Stimulated activated CD4-positive, alpha-beta T cell treated with anti-CD3 and anti-CD28 coated beads, Interleukin-2, amount 100 ng/mL, for 24 hours (primary cell): Measurements from ENCODE around the gene CSF1.
A peak's percentile ranks its signal among the peaks of the same experiment; 100 is the strongest.
"Not testable (repeated sequence)": the region's sequence is repeated elsewhere in the genome, so short reads cannot be mapped to it uniquely, and the experiment has no call there.

Experiments used
- DNase-seq, 2 donors: peaks; one replicate each; pipeline ENCODE4 v3.0.0-alpha.2; 2020

Gene CSF1, protein sequence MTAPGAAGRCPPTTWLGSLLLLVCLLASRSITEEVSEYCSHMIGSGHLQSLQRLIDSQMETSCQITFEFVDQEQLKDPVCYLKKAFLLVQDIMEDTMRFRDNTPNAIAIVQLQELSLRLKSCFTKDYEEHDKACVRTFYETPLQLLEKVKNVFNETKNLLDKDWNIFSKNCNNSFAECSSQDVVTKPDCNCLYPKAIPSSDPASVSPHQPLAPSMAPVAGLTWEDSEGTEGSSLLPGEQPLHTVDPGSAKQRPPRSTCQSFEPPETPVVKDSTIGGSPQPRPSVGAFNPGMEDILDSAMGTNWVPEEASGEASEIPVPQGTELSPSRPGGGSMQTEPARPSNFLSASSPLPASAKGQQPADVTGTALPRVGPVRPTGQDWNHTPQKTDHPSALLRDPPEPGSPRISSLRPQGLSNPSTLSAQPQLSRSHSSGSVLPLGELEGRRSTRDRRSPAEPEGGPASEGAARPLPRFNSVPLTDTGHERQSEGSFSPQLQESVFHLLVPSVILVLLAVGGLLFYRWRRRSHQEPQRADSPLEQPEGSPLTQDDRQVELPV

GRCh38 chr1:109910123-109910962, at the start of gene CSF1:
TSS of gene CSF1 (plus strand) at chr1:109910849. CDS start at chr1:109911024, 175 bp downstream.
- DNase-seq: peak; percentile 69

DNA sequence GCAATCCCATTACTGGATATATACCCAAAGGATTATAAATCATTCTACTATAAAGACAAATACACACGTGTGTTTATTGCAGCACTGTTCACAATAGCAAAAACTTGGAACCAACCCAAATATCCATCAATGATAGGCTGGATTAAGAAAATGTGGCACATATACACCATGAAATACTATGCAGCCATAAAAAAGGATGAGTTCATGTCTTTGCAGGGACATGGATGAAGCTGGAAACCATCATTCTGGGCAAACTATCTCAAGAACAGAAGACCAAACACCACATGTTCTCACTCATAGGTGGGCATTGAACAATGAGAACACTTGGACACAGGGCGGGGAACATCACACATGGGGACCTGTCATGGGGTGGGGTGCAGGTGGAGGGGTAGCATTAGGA, 49.0 kb upstream of the CSF1 start:
- not testable (repeated sequence) for DNase-seq

GRCh38 chr1:109863667-109864046, 47.0 kb upstream of the CSF1 start:
- no peak for DNase-seq

GRCh38 chr1:109864047-109864822, 46.4 kb upstream of the CSF1 start:
- no peak for DNase-seq

- no peak for DNase-seq
Measured at GRCh38 chr1:109864930-109865612, 45.6 kb upstream of the CSF1 start.

- no peak for DNase-seq
Measured at GRCh38 chr1:109866071-109866470, 44.6 kb upstream of the CSF1 start.

DNA sequence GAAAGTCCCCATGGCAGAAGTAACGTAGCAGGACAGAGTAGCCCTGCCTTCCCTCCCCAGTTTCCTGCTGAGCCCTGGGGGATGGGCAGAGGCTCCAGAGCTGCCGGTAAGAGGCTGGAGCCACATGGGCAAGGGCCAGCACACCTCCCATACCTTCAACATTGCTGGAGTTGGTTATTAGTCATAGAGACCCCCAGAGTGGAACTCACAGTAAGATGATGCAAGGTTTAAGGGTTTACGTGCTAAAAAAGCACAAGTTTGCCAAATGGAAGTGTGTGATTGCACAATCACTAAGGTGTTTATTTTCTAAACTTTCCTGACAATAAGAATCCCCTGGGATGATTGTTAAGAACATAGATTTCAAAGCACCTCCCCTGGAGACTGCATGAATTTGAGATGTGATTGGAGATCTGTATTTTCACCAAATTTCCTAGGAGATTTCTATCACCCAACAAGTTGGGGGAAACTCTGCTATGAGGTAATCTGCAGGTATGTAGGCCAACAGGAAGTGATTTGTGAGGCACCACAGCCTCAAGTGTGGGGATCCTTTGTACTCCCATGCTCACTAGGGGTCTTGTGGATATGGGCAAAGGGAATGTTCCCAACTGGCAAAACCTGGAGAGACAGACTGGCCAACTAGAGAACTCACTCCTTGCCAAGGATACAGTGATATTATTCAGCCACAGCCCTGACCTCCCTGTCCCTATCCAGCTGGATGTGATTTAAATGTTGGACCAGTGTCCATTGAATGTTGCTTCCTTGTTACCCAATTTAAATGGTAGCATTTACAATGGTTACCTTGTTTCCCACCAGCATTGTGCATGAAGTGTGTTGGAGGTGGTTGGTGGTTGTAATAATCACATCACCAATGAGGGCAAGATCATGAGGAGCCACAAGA, 37.1 kb upstream of the CSF1 start:
- no peak for DNase-seq

- DNase-seq: no peak
Measured at GRCh38 chr1:109874445-109874844, 36.2 kb upstream of the CSF1 start.

DNA sequence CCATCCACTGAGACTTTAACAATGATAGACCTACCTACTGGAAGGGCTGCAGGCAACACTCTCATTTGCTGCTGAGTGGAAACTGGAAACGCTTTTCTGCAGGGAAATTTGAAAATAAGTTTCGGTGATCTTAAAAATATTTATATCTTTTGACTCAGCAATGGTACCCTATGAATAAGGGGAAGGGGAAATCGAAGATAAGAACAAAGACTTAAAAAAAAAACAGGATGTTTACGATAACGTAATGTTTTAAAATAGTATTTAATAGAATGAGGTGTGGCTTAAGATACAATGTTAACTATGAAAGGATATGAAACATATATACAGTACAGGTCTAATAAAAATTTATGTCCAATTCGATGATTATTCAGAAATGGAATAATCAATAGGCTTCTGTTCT, 34.8 kb upstream of the CSF1 start:
- DNase-seq: no peak

DNA sequence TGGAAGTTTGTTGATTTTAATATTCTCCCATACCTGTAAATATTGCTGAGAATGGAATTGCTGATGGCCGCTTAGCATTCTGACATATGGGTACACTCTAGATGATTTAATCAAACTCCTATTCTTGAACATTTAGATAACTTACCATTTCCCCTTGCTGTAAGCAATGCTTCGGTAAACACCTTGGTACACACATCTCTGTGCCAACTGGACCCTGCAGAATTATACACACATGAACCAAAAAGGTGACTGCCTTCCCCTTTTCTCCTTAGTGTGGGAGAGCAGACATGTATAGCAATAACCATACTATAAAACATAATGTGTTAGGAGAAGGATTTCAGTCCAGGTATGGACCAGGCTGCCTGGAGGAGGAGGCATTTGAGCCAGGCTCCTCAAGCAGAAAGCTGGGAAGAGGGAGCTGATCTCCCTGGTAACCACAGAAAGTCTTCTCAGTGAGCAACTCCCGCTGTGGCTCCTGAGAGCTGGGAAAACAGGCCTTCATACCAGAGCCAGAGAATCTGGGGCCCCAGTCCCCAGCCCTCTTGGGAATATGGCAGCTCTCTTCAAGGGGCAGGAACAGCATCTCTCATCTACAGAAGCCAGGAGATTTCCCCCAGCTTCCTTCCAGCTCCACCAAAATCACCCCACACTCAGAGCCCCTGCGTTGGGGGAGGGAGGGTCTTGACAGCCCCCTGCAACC, 33.9 kb upstream of the CSF1 start:
- no peak for DNase-seq

- DNase-seq: no peak
Measured at GRCh38 chr1:109877317-109877771, 33.3 kb upstream of the CSF1 start.

DNA sequence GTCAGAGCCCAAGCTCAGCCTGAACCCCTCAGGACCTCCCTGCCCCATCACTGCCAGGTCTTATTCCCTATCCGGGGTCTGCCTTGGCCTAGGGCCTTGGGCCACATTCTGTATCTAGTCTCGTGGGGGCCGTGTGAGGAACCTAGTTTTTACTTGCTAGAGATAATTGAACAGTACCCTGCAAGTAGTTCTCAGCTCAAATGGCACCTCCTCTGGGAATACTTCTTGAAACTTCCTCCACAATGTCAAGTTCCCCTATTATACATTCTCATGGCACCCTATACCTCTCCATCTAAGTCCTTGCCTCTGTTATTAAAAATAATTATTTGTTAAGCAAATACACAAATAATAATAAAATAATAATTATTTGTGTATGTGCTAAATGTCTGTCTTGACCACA, 32.9 kb upstream of the CSF1 start:
- no peak for DNase-seq

- no peak for DNase-seq
Measured at GRCh38 chr1:109878531-109879104, 32.0 kb upstream of the CSF1 start.

DNA sequence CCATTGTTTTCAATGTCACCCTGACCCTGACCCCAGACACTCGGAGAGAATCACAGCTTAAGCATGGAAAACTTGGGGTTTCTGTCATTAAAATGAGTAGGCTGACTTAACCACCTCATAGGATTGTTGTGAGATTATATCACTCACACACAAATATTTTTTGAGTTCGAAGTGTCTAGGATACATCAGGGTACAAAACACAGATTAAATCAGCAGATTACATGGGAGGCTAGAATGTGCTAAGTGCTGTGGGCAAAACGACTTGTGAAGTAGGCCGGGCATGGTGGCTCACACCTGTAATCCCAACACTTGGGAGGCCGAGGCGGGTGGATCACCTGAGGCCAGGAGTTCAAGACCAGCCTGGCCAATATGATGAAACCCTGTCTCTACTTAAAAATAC, 31.3 kb upstream of the CSF1 start:
- not testable (repeated sequence) for DNase-seq

DNA sequence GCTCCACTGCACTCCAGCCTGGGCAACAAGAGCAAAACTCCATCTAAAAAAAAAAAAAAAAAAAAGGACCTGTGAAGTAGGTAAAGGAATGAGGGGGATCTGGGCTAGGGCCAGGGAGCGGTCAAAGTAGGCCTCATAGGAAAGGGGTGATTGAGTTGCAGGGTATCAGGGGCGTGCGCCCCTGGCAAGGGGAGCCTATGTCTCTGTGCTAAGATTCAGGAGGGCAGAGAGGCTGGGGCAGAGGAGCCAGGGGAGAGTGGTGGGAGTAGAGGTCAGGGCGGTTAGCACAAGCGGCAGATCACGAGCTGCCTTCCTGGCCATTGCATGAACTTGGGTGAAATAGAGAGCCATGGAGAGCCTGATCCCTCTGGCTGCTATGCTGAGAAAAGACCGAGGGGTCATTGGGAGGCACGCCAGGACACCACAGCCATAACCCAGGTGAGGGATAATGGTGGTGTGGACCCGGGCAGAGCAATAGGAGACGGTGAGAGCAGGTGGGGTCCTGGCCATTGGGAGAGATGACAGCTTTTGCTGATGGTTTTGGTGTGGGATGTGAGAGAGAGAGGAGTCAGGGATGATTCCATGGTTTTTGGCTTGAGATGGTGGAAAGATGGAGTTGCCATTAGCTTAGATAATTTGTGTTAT, 30.6 kb upstream of the CSF1 start:
- DNase-seq: no peak

GRCh38 chr1:109880971-109881894, 29.4 kb upstream of the CSF1 start:
- DNase-seq: no peak

- DNase-seq: no peak
Measured at GRCh38 chr1:109881906-109882287, 28.8 kb upstream of the CSF1 start.
